ENCODE measurements around the gene VPS26C. TPM values are rescaled to one million over a fixed set of nuclear protein-coding genes. Genes with fewer than 3 reads are reported as not detected.

The VPS26C gene
- total RNA-seq, 1 experiment from 2014 or later, result 42.1 TPM

DNA sequence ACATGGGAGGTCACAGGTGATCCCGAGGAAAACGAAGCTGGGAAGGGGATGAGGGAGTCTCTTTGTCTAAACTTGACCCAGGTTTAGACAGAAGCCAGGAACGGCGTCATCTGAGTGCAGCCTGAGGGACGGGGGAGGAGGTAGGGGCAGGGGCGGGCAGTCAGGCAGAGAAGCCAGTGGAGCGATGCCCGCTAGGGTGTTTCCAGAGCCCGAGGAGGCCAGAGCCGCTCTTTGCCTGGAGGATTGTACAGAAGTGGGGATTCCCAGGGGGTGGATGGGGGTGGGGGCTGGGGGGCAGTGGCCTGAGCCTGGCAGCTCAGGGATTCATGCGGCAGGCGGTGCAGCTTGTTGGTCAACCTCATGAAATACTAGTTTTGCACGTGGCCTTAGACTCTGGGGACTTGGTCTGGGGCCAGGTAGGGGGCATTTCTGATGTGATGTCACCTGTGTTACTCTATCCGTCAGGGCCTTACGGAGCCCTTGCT lies 58.4 kb downstream of the VPS26C start:
- Histone ChIP-seq H3K27ac (ENCODE audit: low read depth, low read length) (peak overlapping the region; percentile 69; the same call in 1 of the 2 replicates), H3K9me3 (ENCODE audit: control insufficient read depth in 1 of 2, insufficient read depth in 1 of 2, low read depth in 1 of 2, low read length in 2 of 2) (no peaks in the 10 kb centered on the region), H3K9me2 (ENCODE audit: insufficient read depth) (no peaks in the 10 kb centered on the region), H3K9ac (ENCODE audit: low read length) (0 out of 2 replicates have a peak overlapping the region, but pooled peaks have one; percentile 38), H3K79me2 (ENCODE audit: insufficient read depth, low read length) (no peaks in the 10 kb centered on the region), H3K4me2 (ENCODE audit: low read length) (no peak overlapping the region), H2AFZ (ENCODE audit: low read depth, low read length, poor library complexity, severe bottlenecking) (no peak overlapping the region), H3K4me3 (replicated peaks in 1 of 2; ENCODE audit: low read depth in 1 of 2, low read length in 2 of 2) (no peak overlapping the region), H4K20me1 (ENCODE audit: insufficient read depth) (no peaks in the 10 kb centered on the region), H3K4me1 (ENCODE audit: control insufficient read depth in 1 of 2, insufficient read depth in 2 of 2, low read length in 2 of 2) (peaks cover 19 to 24% of the 10 kb centered on the region in 2 experiments), H3K36me3 (ENCODE audit: control insufficient read depth in 1 of 2, insufficient read depth in 2 of 2, low read length in 2 of 2) (no peaks in the 10 kb centered on the region), H3K27me3 (ENCODE audit: insufficient read depth, low read length) (no peaks in the 10 kb centered on the region)
- no peak for DNase-seq (ENCODE audit: low read depth, low spot score)
- no TSS peak for BruUV-seq (replicated peaks)
- ChIA-PET RAD21 (ENCODE audit: low non-redundant PET in 1 of 2, low total read pairs in 2 of 2, uncharacterized antibody in 2 of 2, unreplicated experiment in 2 of 2) (no interaction called here), CTCF (interaction anchor here (0.9 kb wide), 1 partner anchor 466 kb away, joined by 3 read pairs; no protein-coding TSS in a partner anchor), POLR2A (no interaction called here)
- no peak for ATAC-seq
- intact Hi-C loops (cut with micrococcal nuclease), result loop anchor here (10.0 kb wide), 1 partner anchor 64 kb away; no protein-coding TSS in a partner anchor
- TF ChIP-seq, protein P1, sequence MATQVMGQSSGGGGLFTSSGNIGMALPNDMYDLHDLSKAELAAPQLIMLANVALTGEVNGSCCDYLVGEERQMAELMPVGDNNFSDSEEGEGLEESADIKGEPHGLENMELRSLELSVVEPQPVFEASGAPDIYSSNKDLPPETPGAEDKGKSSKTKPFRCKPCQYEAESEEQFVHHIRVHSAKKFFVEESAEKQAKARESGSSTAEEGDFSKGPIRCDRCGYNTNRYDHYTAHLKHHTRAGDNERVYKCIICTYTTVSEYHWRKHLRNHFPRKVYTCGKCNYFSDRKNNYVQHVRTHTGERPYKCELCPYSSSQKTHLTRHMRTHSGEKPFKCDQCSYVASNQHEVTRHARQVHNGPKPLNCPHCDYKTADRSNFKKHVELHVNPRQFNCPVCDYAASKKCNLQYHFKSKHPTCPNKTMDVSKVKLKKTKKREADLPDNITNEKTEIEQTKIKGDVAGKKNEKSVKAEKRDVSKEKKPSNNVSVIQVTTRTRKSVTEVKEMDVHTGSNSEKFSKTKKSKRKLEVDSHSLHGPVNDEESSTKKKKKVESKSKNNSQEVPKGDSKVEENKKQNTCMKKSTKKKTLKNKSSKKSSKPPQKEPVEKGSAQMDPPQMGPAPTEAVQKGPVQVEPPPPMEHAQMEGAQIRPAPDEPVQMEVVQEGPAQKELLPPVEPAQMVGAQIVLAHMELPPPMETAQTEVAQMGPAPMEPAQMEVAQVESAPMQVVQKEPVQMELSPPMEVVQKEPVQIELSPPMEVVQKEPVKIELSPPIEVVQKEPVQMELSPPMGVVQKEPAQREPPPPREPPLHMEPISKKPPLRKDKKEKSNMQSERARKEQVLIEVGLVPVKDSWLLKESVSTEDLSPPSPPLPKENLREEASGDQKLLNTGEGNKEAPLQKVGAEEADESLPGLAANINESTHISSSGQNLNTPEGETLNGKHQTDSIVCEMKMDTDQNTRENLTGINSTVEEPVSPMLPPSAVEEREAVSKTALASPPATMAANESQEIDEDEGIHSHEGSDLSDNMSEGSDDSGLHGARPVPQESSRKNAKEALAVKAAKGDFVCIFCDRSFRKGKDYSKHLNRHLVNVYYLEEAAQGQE (IDR thresholded peaks at IDR 0.05; ENCODE audit: low read depth), result no peak
- TF ChIP-seq CBX3 (IDR thresholded peaks at IDR 0.05; ENCODE audit: low read depth), result no peak
- no peak for TF ChIP-seq TCF7L2 (IDR thresholded peaks at IDR 0.05; ENCODE audit: borderline replicate concordance, extremely low read depth, insufficient read depth, insufficient read length)

DNA sequence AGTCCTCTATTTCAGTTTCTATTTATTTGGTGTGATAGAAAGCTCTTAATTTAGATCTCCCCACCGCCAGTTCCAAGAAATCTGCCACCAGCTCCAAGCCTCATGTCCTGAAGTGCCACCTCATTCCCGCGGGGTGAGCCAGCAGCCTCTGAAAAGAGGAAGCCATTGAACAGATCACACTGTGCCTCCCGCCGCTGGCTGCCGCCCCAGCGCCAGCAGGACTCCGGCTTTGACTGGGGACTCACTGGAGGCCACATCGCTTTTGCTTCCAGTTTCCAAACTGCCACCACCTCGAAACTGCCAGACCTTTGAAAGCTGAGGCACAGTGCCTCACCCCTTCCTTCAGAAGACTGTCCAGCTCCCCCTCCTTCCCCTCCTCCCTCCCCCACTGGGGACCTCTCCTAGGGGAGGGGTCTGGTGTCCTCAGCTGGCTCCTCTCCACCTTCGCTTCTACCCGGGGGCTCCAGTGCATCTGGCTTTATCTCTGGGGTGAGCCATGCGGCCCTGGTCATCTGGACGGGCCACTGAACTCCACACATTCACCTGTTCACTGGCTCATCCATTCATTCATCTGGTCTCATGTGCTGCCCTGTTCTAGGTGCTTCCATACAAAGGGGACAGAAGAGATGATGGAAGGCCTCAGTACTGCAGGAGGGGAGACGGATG lies 58.9 kb downstream of the VPS26C start:
- H3K27ac ChIP-seq (ENCODE audit: low read depth, low read length), result peak overlapping the region; percentile 69
- BruUV-seq (replicated peaks), result no TSS peak
- DNase-seq (ENCODE audit: low read depth, low spot score), result no peak
- TF ChIP-seq RAD21 (IDR thresholded peaks at IDR 0.05; ENCODE audit: low read depth) (no peak), ZNF274 (IDR thresholded peaks at IDR 0.05; ENCODE audit: low read depth, low read length) (no peak), SRF (IDR thresholded peaks at IDR 0.05; ENCODE audit: low read depth) (no peak), EZH2phosphoT487 (IDR thresholded peaks at IDR 0.05; ENCODE audit: borderline replicate concordance) (no peak), CEBPB (IDR thresholded peaks at IDR 0.05; ENCODE audit: low read depth) (no peak), JUND (IDR thresholded peaks at IDR 0.05) (no peak)
- TF ChIP-seq, protein P2, sequence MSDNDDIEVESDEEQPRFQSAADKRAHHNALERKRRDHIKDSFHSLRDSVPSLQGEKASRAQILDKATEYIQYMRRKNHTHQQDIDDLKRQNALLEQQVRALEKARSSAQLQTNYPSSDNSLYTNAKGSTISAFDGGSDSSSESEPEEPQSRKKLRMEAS (IDR thresholded peaks at IDR 0.05), result peak; percentile 6; the same call in 1 of the 2 replicates
- TF ChIP-seq, protein P3, sequence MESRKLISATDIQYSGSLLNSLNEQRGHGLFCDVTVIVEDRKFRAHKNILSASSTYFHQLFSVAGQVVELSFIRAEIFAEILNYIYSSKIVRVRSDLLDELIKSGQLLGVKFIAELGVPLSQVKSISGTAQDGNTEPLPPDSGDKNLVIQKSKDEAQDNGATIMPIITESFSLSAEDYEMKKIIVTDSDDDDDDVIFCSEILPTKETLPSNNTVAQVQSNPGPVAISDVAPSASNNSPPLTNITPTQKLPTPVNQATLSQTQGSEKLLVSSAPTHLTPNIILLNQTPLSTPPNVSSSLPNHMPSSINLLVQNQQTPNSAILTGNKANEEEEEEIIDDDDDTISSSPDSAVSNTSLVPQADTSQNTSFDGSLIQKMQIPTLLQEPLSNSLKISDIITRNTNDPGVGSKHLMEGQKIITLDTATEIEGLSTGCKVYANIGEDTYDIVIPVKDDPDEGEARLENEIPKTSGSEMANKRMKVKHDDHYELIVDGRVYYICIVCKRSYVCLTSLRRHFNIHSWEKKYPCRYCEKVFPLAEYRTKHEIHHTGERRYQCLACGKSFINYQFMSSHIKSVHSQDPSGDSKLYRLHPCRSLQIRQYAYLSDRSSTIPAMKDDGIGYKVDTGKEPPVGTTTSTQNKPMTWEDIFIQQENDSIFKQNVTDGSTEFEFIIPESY (IDR thresholded peaks at IDR 0.05; ENCODE audit: extremely low read depth, insufficient replicate concordance, low read length), result no peak

More for the DNA sequence above, 58.9 kb downstream of the VPS26C start:
- Histone ChIP-seq H2AFZ (ENCODE audit: low read depth, low read length, poor library complexity, severe bottlenecking) (no peak overlapping the region), H3K79me2 (ENCODE audit: insufficient read depth, low read length) (no peaks in the 10 kb centered on the region), H3K9me2 (ENCODE audit: insufficient read depth) (no peaks in the 10 kb centered on the region), H3K9me3 (ENCODE audit: control insufficient read depth in 1 of 2, insufficient read depth in 1 of 2, low read depth in 1 of 2, low read length in 2 of 2) (no peaks in the 10 kb centered on the region), H3K4me1 (ENCODE audit: control insufficient read depth in 1 of 2, insufficient read depth in 2 of 2, low read length in 2 of 2) (peaks cover 19 to 24% of the 10 kb centered on the region in 2 experiments), H3K36me3 (ENCODE audit: control insufficient read depth in 1 of 2, insufficient read depth in 2 of 2, low read length in 2 of 2) (no peaks in the 10 kb centered on the region), H3K9ac (ENCODE audit: low read length) (peak overlapping the region; percentile 38), H3K4me3 (replicated peaks in 1 of 2; ENCODE audit: low read depth in 1 of 2, low read length in 2 of 2) (no peak overlapping the region), H4K20me1 (ENCODE audit: insufficient read depth) (no peaks in the 10 kb centered on the region), H3K27me3 (ENCODE audit: insufficient read depth, low read length) (no peaks in the 10 kb centered on the region), H3K4me2 (ENCODE audit: low read length) (peak overlapping the region; percentile 68)
- ChIA-PET CTCF (no interaction called here), RAD21 (ENCODE audit: low non-redundant PET in 1 of 2, low total read pairs in 2 of 2, uncharacterized antibody in 2 of 2, unreplicated experiment in 2 of 2) (no interaction called here), POLR2A (no interaction called here)
- intact Hi-C loops (cut with micrococcal nuclease), result loop anchor here (10.0 kb wide), 1 partner anchor 63 kb away; no protein-coding TSS in a partner anchor
- ATAC-seq, result peak; percentile 66
